HG02678 (cell line): ENCODE results near the gene SLC44A4.
"Not testable (repeated sequence)": the region's sequence is repeated elsewhere in the genome, so short reads cannot be mapped to it uniquely, and the experiment has no call there.

Experiments used
- ATAC-seq: cut with Tn5 transposase; IDR thresholded peaks from one replicate; pipeline ENCODE4 v1.9.1; 2021; ENCODE audit warnings: mild to moderate bottlenecking, moderate library complexity; ENCODE audit not compliant: unreplicated experiment

Gene SLC44A4

DNA sequence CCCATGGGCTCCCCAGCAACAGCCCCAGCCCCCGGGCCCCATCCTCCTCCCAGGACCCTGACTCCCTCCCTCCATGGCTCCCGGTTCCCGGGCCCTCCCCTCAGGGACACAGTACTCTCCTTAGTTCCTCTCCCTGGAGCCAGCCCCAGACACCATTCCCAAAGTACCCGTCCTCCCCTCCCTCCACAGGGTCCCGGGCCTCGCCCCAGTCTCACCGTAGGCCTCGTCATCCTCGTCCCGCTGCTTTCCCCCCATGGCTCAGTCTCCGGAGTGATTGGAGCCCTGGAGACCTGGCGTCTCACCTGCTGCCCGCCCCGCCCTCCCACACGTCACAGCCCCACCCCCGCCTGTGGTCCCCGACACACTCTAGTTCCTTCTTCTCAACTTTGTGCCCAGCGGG is at the start of gene SLC44A4:
TSS of gene SLC44A4 (minus strand) at position 272 of the 400 bp plus-strand sequence. CDS start at position 255, 17 bp downstream.
- no peak for ATAC-seq

DNA sequence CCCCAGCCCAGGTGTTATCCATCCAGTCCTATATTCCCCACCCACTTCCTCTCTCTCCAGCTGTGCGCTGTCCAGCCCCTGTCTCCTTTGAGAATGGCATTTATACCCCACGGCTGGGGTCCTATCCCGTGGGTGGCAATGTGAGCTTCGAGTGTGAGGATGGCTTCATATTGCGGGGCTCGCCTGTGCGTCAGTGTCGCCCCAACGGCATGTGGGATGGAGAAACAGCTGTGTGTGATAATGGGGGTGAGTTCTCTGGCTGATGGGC is 49.8 kb upstream of the SLC44A4 start:
- ATAC-seq, result no peak

DNA sequence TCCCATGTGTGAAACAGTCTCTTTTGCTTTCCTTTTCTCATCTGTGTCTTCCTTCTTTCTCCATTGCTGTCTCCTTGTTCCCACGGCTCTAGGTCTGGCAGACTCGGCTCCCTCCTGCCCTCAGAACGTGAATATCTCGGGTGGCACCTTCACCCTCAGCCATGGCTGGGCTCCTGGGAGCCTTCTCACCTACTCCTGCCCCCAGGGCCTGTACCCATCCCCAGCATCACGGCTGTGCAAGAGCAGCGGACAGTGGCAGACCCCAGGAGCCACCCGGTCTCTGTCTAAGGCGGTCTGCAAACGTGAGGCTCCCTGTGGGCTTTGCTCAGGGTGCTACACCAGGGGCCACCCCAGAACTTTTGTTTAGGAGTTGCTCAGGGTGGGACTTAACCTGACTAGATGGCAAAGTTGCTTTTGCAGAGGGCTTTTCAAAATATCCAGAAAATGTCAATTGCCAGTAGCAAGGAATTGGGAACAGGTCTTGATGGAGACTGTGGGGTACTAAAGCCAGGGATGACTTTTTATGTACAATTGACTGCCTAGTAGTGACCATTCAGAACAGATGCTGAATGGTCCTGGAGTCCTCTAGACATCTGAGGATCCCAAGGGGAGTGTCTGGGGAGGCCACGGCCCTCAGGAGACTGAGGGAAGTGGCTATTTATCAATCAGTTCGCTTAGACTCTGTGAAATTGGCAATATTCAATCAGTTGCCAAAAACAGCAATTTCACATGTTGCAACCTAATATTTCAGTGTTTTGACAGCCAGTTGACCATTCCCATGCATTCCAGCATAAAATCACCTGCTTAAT is 49.3 kb upstream of the SLC44A4 start:
- ATAC-seq, result no peak

DNA sequence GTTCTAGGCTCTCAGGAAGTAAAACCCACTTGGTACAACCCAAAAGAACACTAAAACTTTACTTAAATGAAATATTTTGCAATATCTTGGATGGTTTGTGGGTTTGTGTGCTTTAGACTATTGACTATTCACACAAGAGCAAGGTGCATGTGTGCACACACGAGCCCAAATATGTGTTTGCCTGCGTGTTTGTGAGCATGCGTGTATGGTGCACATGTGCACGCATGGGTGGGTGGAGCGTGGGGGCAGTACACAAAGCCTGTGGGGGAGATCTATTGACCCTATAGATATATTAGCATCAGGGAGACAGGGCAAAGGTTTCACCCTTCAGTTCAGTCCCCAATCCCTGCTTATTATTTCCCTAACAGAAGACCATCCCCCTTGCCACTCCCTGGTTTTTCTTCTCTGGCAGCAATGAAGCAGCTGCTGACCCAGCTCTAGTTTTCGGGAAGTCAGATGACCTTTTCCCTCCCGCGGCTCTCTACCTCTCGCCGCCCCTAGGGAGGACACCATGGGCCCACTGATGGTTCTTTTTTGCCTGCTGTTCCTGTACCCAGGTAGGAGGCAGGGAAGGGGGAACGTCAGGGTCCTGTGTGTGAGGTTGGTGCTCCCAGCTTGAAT is 48.6 kb upstream of the SLC44A4 start, which contains the start of gene C2:
TSS of gene C2 (plus strand) at position 476 of the 621 bp plus-strand sequence. CDS start at position 512, 36 bp downstream.
- no peak for ATAC-seq

DNA sequence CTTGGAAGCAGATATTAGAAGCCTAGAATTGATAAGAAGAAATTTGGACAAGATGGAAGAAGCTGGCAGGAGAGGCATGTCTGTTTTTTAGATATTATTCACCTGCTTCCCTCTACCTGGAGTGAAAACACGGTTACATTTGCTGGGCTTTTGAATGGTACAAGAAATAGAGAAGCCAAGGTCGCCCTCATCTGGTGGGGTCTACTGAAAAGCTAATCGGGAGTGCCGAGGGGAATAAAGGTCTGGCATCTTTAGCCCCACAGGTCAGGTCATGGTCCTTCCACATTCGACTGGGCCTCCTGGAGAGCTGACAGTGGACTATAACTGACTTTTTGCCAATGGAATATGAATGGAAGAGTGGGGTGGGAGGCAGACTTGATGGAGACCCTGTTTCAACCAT is 44.1 kb upstream of the SLC44A4 start:
- no peak for ATAC-seq

DNA sequence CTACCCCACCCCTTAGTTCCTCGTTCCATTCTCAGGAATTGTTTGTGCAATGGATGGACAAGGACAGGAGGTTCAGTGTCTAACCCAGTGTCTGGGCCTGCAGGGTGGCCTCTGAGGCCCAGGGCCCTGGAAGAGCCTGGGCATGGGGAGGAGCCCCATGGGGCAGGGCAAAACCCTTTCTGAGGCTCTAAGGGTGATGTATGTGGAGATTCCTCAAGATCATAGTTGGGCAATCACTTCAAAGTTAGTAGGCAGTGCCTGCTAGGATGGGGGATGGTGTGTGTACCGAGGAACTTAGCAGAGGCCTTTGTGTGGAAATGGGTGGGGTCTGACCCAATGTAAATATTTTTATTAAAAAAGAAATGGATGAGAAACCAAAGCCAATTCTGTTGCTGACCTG is 42.0 kb upstream of the SLC44A4 start:
- ATAC-seq, result no peak

DNA sequence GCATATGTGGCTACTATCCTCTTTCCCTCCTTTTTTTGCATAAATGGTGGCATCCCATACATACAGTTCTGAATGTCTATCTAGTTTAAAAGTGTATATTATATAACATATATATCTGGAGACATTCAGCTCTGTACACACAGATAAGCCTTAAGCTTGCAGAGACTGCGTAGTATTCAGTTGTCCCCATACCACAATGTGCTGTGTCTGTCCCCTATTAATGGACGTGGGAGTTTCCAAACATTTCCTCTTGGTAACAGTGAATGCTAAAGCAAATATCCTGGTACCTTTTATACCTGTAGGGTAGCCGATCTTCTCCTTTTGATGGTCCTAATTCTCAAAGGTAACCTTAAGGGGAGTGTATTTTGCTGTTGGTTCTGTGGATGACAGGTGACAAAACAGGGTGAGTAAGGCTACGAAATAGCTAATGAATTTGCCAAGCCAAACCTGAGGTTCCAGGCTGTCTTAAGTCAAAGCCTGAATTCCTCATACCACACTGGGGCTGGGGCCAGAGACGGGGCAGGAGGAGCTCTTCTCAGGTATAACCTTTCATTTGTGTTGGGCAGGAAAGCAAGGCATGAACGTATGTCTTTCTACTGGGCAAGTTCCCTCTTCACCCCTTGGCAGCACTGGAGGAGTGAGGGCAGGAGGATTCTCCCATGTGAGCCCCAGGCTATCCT is 41.0 kb upstream of the SLC44A4 start:
- ATAC-seq, result no peak

DNA sequence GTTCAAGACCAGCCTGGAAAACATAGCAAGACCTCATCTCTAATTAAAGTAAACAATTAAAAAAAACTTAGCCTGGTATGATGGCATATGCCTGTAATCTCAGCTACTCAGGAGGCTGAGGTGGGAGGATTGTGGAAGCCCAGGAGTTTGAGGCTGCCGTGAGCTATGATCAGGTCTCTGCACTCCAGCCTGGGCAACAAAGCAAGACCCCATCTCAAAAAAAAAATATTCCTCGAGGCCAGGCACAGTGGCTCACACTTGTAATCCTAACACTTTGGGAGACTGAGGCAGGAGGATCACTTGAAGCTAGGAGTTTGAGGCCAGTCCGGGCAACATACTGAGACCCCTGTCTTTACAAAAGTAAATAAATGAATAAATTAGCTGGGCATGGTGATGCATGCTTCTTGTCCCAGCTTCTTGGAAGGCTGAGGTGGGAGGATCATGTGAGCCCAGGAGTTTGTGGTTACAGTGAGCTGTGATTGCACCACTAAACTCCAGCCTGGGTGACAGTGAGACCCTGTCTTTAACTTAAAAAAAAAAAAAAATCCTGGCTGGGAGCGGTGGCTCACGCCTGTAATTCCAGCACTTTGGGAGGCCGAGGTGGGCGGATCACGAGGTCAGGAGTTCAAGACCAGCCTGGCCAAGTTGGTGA is 39.4 kb upstream of the SLC44A4 start:
- no peak for ATAC-seq

DNA sequence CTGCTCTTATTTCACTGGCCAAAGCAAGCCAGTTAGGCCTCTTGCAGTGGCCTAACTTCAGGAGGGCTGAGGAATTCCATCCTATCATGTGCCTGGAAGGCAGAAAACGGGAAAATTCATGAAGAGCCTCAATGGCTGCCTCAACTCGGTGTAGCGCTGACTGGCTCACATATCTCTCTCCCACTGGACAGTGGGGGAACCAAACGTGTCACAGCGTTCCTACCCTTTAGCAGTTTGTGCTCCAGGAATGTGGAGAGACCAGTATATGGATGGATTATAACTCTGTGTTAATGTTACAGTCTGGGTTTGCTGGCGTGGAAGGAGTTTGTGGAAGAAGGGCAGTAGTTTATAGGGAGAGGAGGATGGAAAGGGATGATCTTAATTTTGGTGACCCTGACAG is 37.0 kb upstream of the SLC44A4 start:
- no peak for ATAC-seq

DNA sequence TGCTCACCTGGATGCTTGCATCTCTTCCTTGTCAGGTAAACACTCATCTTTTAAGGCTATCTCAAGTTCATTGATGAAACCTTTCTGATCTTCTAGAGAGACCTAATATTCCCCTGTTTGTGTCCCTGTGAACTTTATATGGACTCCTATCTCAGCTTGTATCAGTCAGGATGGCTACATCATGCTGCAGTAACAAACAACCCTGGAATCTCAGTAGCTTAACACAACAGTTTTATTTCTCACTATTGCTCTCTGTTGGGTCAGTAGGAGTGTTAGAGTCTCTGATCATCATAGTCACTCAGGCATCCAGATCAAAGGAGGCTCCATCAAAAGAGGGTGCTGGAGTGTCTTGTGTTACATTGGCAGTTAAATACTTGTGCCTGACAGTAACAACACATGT is 36.6 kb upstream of the SLC44A4 start:
- ATAC-seq, result no peak

DNA sequence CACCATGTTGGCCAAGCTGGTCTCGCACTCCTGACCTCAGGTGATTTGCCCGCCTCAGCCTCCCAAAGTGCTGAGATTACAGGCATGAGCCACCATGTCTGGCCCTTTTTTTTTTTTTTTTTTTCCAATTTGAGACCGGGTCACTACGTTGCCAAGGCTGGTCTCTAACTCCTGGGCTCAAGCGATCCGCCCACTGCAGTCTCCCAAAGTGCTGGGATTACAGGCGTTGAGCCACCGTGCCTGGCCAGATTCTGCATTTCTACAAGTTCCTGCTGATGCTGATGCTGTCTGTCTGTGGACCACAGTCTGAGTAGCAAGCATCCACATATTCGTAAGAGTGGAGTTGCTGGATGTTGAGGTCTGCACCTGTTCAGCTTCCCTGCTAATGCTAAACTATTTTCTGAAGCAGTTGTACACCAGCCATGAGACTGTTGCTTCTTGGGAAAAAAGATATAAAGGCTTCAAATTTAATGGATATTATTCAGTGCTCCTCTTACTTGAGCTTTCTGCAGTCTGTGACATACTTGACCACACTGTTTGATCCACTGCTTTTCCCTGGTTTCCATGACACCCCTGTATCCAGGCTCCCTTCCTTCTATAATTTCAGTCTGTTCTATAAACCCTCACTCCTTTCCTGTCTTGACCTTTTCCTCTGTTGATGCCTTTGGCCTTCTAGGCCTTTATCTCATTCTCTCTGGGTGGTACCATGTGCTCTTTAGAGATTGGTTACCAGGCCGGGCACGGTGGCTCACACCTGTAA is 33.2 kb upstream of the SLC44A4 start:
- ATAC-seq, result no peak

DNA sequence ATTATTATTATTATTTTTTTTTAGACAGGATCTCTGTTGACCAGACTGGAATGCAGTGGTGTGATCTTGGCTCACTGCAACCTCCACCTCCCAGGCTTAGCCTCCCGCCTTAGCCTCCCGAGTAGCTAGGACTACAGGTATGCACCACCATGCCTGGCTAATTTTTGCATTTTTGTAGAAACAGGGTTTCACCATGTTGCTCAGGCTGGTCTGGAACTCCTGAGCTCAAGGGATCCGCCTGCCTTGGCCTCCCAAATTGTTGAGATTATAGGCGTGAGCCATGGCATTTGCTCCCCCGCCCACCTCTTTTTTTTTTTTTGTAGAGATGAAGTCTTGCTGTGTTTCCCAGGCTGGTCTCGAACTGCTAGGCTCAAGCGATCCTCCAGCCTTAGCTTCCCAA is 30.5 kb upstream of the SLC44A4 start:
- ATAC-seq, result not testable (repeated sequence)

DNA sequence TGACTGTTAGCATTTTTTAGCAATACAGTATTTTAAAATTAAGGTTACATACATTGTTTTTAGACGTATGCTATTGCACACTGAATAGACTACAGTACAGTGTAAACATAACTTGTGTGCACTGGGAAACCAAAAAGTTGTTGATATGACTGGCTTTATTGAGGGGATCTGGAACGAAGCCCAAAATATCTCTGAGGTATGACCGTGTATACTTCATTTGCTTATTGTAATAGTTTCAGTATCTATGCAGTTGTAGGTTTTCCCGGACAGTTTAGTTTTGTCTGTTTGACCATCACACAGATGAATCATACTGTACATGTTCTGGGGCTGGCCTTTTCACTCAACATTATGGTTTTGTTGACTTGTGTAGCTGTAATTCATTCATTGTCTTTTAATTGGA is 30.0 kb upstream of the SLC44A4 start:
- peak; percentile 76 for ATAC-seq

DNA sequence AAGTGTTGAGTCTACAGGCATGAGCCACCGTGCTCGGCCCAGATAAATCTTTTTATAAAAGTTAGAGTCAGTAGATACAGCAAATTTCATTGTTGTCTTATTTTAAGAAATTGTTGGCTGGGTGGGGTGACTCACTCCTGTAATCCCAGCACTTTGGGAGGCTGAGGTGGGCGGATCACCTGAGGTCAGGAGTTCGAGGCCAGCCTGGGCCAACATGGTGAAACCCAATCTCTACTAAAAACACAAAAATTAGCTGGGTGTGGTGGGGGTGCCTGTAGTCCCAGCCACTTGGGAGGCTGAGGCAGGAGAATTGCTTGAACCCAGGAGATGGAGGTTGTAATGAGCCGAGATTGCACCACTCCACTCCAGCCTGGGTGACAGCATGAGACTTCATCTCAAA is 29.5 kb upstream of the SLC44A4 start:
- not testable (repeated sequence) for ATAC-seq

DNA sequence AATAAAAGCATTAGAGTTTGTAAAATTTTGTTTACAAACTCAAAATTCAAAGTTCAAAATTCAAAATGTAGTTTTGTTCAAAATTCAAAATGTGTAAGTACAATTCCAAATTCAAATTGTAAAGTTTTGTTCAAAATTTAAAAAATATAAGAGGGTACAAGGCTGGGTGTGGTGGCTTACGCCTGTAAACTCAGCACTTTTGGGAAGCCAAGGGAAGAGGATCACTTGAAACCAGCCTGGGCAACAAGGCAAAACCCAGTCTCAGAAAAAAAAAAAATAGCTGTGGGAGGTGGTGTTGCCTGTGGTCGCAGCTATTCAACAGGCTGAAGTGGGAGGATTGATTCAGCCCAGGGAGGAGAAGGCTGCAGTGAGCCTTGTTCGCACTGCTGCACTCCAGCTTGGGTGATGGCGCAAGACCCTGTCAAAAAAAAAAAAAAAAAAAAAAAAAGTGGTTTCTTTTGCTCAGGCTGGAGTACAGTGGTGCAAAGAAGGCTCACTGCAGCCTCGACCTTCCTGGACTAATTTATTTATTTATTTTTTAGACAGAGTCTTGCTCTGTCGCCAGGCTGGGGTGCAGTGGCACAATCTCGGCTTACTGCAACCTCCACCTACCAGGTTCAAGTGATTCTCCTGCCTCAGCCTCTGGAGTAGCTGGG is 28.5 kb upstream of the SLC44A4 start:
- ATAC-seq, result no peak

DNA sequence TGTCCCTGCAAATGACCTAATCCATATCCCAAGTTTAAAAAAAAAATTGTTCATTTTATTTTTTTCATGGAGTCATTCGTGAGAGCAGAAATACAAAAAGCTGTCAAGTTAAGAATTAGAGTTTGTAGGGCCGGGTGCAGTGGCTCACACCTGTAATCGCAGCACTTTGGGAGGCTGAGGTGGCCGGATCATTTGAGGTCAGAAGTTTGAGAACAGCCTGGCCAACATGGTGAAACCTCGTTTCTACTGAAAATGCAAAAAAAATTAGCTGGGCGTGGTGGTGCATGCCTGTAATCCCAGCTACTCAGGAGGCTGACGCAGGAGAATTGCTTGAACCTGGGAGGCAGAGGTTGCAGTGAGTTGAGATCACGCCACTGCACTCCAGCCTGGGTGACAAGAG is 27.9 kb upstream of the SLC44A4 start:
- not testable (repeated sequence) for ATAC-seq

DNA sequence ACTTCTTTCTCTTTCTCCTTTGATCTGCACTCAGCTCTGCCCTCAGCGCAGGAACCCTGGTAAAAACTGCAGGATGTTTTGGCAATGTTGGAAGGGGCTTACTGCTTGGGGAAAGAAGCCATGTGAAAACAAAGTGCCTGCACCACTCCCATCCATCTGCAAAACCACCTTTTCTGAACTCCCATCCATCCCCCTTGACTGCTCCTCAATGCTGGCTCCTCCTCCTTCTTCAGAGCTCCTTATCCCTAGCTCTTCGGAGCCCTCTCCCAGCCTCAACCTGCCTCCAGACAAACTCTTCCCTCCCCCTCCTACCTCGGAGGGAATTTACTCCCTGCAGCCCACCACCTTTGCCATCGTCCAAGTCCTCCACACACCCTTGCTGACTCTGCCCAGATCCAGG is 27.3 kb upstream of the SLC44A4 start:
- ATAC-seq, result no peak

DNA sequence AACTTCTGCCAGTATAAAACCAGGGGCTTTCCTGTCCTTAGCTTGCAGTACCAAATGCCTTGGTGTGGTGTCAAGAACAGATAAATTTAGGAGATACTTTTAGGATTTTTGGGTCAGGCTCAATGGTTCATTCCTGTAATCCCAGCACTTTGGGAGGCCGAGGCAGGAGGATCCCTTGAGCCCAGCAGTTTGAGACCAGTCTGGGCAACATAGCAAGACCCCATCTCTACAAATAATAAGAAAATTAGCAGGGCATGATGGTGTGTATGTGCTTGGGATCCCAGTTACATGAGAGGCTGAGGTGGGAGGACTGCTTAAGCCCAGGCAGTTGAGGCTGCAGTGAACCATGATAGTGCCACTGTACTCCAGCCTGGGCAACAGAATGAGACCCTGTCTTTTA is 26.2 kb upstream of the SLC44A4 start:
- ATAC-seq, result no peak

DNA sequence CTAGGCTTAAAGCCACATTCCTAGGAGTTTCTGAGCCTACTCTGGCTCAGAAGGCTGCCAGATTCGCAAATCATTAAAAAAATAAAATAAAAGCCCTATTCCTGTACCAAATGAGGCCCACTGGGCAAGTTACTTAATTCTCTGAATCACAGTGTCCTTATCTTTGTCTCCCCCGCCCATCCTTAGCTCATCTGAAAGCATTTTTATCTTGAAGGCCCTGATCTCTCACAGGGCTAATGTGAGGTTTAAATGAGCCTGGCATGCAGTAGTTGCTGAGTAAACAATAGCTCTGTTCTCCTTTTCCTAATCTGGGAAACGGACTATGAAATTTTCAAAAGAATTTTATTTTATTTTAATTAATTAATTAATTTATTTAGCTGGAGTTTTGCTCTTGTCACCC is 25.2 kb upstream of the SLC44A4 start:
- ATAC-seq, result no peak

DNA sequence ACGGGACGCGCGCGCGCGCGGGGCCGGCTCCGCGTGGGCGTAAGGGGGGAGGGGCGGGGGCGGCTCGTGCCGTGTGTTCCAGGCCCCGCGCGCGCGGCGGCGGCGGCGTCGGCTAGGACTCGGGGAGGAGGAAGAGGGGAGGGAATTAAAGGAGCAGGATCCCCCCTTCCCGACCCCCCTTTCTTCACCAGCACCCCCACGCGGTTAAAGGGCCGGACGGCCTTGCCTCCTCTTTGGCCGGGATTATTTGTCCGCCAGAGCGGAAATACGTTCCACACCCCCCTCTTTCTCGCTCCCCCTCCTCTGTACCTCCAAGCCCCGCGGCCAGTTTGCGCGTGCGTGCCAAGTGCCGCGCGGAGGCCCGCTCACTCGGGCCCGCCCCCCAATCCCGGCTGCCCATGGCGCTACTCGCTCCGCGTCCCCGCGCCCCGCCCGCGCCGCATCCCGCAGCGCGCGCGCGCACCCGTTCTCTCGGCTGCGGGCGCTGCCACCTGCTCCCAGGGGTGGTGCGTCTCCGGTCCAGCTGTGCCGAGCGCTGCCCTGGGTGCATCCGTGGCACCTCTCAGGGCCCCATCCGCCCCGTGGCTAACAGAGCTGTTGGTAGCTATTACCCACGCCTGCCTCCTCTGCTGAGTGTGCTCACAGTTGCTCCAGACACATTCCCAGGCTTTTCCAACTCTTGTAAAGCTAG is 23.3 kb upstream of the SLC44A4 start, which contains the start of gene ZBTB12:
TSS of gene ZBTB12 (minus strand) at position 134 of the 691 bp plus-strand sequence. CDS start 781 bp downstream, outside the sequence.
- ATAC-seq, result peak; percentile 70
